NCI-H2196 (cell line): ENCODE measurements around the gene HTT.

Experiments used
- DNase-seq: peaks from one replicate; lab custom pipeline; 2025; ENCODE audit not compliant: unreplicated experiment; lab: John Stamatoyannopoulos, UW

Gene HTT

GRCh38 chr4:3247399-3248177 is 173.1 kb downstream of the HTT start:
- DNase-seq = no peak

- DNase-seq = no peak
These were observed 173.6 kb downstream of the HTT start for GRCh38 chr4:3248178-3248480.

GRCh38 chr4:3248811-3249661 is 174.6 kb downstream of the HTT start, which contains the start of gene MSANTD1:
Gene MSANTD1, plus strand, starts transcription at chr4:3249159. Its CDS starts 64 bp downstream, at chr4:3249223.
- no peak for DNase-seq

GRCh38 chr4:3249711-3250437 is 175.4 kb downstream of the HTT start:
- no peak for DNase-seq

GRCh38 chr4:3250438-3250955 is 176.0 kb downstream of the HTT start:
- DNase-seq = peak; percentile 48

- peak; percentile 34 for DNase-seq
These were observed 176.6 kb downstream of the HTT start for GRCh38 chr4:3250956-3251690.

- no peak for DNase-seq
These were observed 177.4 kb downstream of the HTT start for GRCh38 chr4:3251691-3252479.

GRCh38 chr4:3252480-3252828 is 178.0 kb downstream of the HTT start:
- DNase-seq = no peak

GRCh38 chr4:3252831-3253641 is 178.6 kb downstream of the HTT start:
- no peak for DNase-seq

- DNase-seq = no peak
These were observed 179.3 kb downstream of the HTT start for GRCh38 chr4:3253808-3254207.

GRCh38 chr4:3254302-3255131 is 180.0 kb downstream of the HTT start:
- DNase-seq = no peak

- DNase-seq = no peak
These were observed 181.2 kb downstream of the HTT start for GRCh38 chr4:3255611-3256186.

GRCh38 chr4:3256230-3257102 is 182.0 kb downstream of the HTT start:
- no peak for DNase-seq

GRCh38 chr4:3257103-3257555 is 182.6 kb downstream of the HTT start:
- DNase-seq = peak; percentile 87

- peak; percentile 65 for DNase-seq
These were observed 183.3 kb downstream of the HTT start for GRCh38 chr4:3257556-3258482.
